ENCODE data around the gene PDE10A. TPM values are rescaled to one million over a fixed set of nuclear protein-coding genes. Genes with fewer than 3 reads are reported as not detected.

The PDE10A gene
- total and polyA plus RNA-seq, 9 of the 15 experiments (the other 6 are each of a cell fraction or from before 2014, with no cell fraction given), result 0.04 TPM; not detected in 8

GRCh38 chr6:165571068-165571682, 91.9 kb downstream of the PDE10A start:
- ChIA-PET POLR2A (no interaction called here), CTCF (ENCODE audit: low intra/inter-chr PET ratio) (no interaction called here)
- intact Hi-C loops (cut with micrococcal nuclease), result no loop called here
- Histone ChIP-seq H3K27me3 (ENCODE audit: control insufficient read depth in 2 of 2, insufficient read depth in 2 of 2, low read length in 2 of 2) (no peaks in the 10 kb centered on the region), H3K4me2 (ENCODE audit: insufficient read depth, low read length) (no peak overlapping the region), H3K9ac (ENCODE audit: insufficient read depth in 1 of 2, low read depth in 2 of 2, low read length in 2 of 2) (no peak overlapping the region), H3K36me3 (ENCODE audit: control insufficient read depth, insufficient read depth, low read length) (no peaks in the 10 kb centered on the region), H3K27ac (ENCODE audit: extremely low read depth, low read depth, low read length) (no peak overlapping the region), H3K4me1 (replicated peaks in 1 of 2; ENCODE audit: control insufficient read depth in 2 of 2, insufficient read depth in 2 of 2, low read length in 2 of 2) (no peaks in the 10 kb centered on the region), H2AFZ (ENCODE audit: low read depth, low read length) (no peak overlapping the region), H3K79me2 (ENCODE audit: control insufficient read depth, insufficient read depth, low read length) (no peaks in the 10 kb centered on the region), H4K20me1 (replicated peaks; ENCODE audit: control insufficient read depth, insufficient read depth, low read length) (no peaks in the 10 kb centered on the region), H3K9me3 (replicated peaks; ENCODE audit: control insufficient read depth, insufficient read depth, low read depth, low read length) (0 out of 2 replicates have a peak, but pooled peaks cover 2% of the 10 kb centered on the region), H3K9me1 (ENCODE audit: control insufficient read depth, insufficient read depth, low read length) (no peaks in the 10 kb centered on the region), H3K4me3 (no peak overlapping the region)
- FAIRE-seq, result no peak
- 0% methylated on average over 2 of the region's 2 CpGs for WGBS (ENCODE audit: insufficient coverage, low coverage, missing lambda C conversion rate)
- TF ChIP-seq TCF3 (CRISPR knock-in tag; IDR thresholded peaks at IDR 0.05) (no peak), EWSR1 (IDR thresholded peaks at IDR 0.05; ENCODE audit: borderline replicate concordance, low read depth, partially characterized antibody) (no peak), MYNN (IDR thresholded peaks at IDR 0.05) (no peak), MYNN (CRISPR knock-in tag; IDR thresholded peaks at IDR 0.05) (no peak)
- TF ChIP-seq, protein P1, sequence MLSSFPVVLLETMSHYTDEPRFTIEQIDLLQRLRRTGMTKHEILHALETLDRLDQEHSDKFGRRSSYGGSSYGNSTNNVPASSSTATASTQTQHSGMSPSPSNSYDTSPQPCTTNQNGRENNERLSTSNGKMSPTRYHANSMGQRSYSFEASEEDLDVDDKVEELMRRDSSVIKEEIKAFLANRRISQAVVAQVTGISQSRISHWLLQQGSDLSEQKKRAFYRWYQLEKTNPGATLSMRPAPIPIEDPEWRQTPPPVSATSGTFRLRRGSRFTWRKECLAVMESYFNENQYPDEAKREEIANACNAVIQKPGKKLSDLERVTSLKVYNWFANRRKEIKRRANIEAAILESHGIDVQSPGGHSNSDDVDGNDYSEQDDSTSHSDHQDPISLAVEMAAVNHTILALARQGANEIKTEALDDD (IDR thresholded peaks at IDR 0.05), result no peak
- DNase-seq (ENCODE audit: extremely low read depth in 1 of 4, low spot score in 3 of 4), result no peak
- in situ Hi-C loops (cut with MboI), result no loop called here
- BruUV-seq (replicated peaks), result no TSS peak
- no peak for ATAC-seq

DNA sequence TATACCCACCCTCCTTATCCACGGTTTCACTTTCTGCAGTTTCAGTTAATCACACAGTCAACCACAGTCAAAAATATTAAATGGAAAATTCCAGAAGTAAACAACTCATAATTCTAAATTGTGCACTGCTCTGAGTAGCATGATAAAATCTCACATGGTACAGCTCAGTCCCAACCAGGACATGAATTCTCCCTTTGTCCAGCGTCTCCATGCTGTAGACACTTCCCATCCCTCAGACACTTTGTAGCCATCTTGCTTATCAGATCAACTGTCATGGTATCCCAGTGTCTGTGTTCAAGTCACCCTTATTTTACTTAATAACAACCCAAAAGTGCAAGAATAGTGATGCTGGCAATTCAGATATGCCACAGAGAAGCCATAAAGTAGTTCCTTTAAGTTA, 94.7 kb downstream of the PDE10A start:
- ChIA-PET POLR2A (no interaction called here), CTCF (ENCODE audit: low intra/inter-chr PET ratio) (no interaction called here)
- 0% methylated on average over 2 of the region's 2 CpGs for WGBS (ENCODE audit: insufficient coverage, low coverage, missing lambda C conversion rate)
- Histone ChIP-seq H3K4me1 (replicated peaks in 1 of 2; ENCODE audit: control insufficient read depth in 2 of 2, insufficient read depth in 2 of 2, low read length in 2 of 2) (no peaks in the 10 kb centered on the region), H3K36me3 (ENCODE audit: control insufficient read depth, insufficient read depth, low read length) (no peaks in the 10 kb centered on the region), H4K20me1 (replicated peaks; ENCODE audit: control insufficient read depth, insufficient read depth, low read length) (no peaks in the 10 kb centered on the region), H3K27ac (ENCODE audit: extremely low read depth, low read depth, low read length) (no peak overlapping the region), H3K4me2 (ENCODE audit: insufficient read depth, low read length) (no peak overlapping the region), H3K27me3 (ENCODE audit: control insufficient read depth in 2 of 2, insufficient read depth in 2 of 2, low read length in 2 of 2) (no peaks in the 10 kb centered on the region), H2AFZ (ENCODE audit: low read depth, low read length) (no peak overlapping the region), H3K9me1 (ENCODE audit: control insufficient read depth, insufficient read depth, low read length) (no peaks in the 10 kb centered on the region), H3K9me3 (replicated peaks; ENCODE audit: control insufficient read depth, insufficient read depth, low read depth, low read length) (0 out of 2 replicates have a peak, but pooled peaks cover 2% of the 10 kb centered on the region), H3K4me3 (no peak overlapping the region), H3K79me2 (ENCODE audit: control insufficient read depth, insufficient read depth, low read length) (no peaks in the 10 kb centered on the region), H3K9ac (ENCODE audit: insufficient read depth in 1 of 2, low read depth in 2 of 2, low read length in 2 of 2) (no peak overlapping the region)
- intact Hi-C loops (cut with micrococcal nuclease), result no loop called here
- FAIRE-seq (no peak), ATAC-seq (no peak), DNase-seq (ENCODE audit: extremely low read depth in 1 of 4, low spot score in 3 of 4) (no peak)
- no TSS peak for BruUV-seq (replicated peaks)
- in situ Hi-C loops (cut with MboI), result no loop called here
- TF ChIP-seq KAT7 (CRISPR knock-in tag; IDR thresholded peaks at IDR 0.05; ENCODE audit: borderline replicate concordance) (no peak), E2F1 (CRISPR knock-in tag; IDR thresholded peaks at IDR 0.05) (no peak), ZNF395 (CRISPR knock-in tag; IDR thresholded peaks at IDR 0.05) (no peak), ZKSCAN8 (CRISPR knock-in tag; IDR thresholded peaks at IDR 0.05) (no peak), SPI1 (IDR thresholded peaks at IDR 0.05; ENCODE audit: borderline replicate concordance, low read depth, low read length) (no peak)
- TF ChIP-seq, protein P2, sequence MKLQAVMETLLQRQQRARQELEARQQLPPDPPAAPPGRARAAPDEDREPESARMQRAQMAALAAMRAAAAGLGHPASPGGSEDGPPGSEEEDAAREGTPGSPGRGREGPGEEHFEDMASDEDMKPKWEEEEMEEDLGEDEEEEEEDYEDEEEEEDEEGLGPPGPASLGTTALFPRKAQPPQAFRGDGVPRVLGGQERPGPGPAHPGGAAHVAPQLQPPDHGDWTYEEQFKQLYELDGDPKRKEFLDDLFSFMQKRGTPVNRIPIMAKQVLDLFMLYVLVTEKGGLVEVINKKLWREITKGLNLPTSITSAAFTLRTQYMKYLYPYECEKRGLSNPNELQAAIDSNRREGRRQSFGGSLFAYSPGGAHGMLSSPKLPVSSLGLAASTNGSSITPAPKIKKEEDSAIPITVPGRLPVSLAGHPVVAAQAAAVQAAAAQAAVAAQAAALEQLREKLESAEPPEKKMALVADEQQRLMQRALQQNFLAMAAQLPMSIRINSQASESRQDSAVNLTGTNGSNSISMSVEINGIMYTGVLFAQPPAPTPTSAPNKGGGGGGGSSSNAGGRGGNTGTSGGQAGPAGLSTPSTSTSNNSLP (IDR thresholded peaks at IDR 0.05; ENCODE audit: borderline replicate concordance, low read depth, low read length), result no peak
